ENCODE results near the gene ZNF610.

GRCh38 chr19:52307275-52307674 lies 28.8 kb upstream of the ZNF610 start:
- no peak for TF ChIP-seq CTCF (conservative IDR thresholded peaks at IDR 0.05; ENCODE audit: low read depth, low read length)
- no peak for TF ChIP-seq EZH2 (IDR thresholded peaks at IDR 0.05; ENCODE audit: low read length, unreplicated experiment)
